Measurements from ENCODE around the gene TAP1.

- TF ChIP-seq CTCF (IDR thresholded peaks at IDR 0.05) (peak; percentile 79 to 99 (median 96)), POLR2A (IDR thresholded peaks at IDR 0.05) (peak; percentile 73 to 97 (median 91))
Measured at GRCh38 chr6:32853541-32854375, at the start of gene TAP1, which contains the start of gene PSMB9.
